ENCODE results near the gene SPATA20.
A peak's percentile ranks its signal among the peaks of the same experiment; 100 is the strongest.

SPATA20 gene

DNA sequence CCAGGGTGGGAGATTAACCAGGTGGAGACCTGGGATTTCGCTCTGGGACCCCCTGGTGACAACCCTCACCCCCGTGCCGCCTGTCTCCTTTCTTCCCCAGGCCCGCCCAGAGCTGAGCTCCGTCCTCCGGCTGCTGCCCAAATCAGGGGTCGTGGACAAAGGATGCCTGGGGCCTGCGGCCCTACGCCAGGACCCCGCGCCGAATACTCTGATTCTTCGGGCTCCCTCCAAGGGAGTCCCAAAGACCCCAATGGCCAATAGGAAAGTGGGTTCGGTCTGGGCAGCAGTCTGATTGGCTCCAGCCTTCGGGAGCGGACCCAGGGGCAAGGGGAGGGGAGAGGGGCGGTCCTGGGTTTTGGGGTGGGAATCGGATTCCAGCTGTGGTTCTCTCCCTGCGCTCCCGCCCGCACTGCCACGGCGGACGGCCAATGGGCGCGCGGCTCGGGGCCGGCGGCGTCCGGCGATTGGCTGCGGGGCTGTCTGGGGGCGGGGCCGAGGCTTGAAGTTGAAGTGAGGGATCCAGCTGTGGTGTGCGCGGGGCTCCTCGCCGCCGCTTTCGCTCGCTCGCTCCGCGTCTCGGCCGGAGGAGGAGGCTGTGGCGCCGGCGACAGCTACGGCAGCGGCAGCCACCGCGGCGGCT, 13.3 kb downstream of the SPATA20 start, which contains the start of gene CACNA1G:
CACNA1G (plus strand) TSS at position 531 of the 640 bp plus-strand sequence. CDS start 745 bp downstream, outside the sequence.
- peak; percentile 85 for DNase-seq

- DNase-seq: no peak
These were observed 14.2 kb downstream of the SPATA20 start for GRCh38 chr17:50560931-50561745.

GRCh38 chr17:50561746-50562141, 14.8 kb downstream of the SPATA20 start:
- no peak for DNase-seq

GRCh38 chr17:50562242-50563091, 15.5 kb downstream of the SPATA20 start:
- DNase-seq: no peak

- DNase-seq: no peak
These were observed 16.1 kb downstream of the SPATA20 start for GRCh38 chr17:50563092-50563511.

DNA sequence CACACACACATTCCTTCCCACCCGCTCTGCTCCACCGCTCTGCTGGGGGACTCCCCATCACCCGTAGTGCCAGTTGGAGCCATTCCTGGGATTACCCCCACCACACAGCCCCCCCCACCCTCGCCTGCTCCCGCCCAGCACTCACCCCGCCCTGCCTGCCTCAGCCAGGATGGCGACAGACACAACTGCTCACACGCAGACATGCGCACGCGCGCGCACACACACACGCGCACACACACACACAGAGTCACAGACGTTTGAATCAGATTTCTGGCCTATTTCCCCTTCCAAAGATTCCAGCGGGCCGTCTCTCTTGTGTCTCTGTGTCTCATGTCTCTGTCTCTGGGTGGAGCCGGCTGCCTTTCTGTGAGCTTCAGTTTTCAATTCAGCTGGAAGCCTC, 17.9 kb downstream of the SPATA20 start:
- DNase-seq: no peak

- DNase-seq: no peak
These were observed 18.7 kb downstream of the SPATA20 start for GRCh38 chr17:50565402-50566350.

DNA sequence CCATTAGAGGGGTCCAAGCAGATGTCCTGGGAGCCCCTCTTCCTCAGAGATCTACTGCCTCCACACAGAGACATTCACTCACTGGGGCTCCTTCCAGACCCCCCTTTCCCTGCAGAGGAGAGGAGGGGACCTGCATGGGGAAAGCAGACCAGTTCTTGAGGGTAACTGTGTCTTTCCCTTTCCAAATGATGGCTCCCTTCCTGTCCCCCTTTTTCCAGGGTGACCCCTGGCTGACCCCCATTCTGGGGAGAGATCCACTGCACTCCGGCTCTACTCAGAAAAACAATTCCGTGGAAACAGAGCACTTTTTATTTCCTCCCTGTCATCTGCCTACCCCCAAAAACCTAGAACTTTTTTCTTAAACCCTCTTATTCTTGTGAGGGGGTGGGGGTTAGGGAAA, 19.9 kb downstream of the SPATA20 start:
- no peak for DNase-seq

DNA sequence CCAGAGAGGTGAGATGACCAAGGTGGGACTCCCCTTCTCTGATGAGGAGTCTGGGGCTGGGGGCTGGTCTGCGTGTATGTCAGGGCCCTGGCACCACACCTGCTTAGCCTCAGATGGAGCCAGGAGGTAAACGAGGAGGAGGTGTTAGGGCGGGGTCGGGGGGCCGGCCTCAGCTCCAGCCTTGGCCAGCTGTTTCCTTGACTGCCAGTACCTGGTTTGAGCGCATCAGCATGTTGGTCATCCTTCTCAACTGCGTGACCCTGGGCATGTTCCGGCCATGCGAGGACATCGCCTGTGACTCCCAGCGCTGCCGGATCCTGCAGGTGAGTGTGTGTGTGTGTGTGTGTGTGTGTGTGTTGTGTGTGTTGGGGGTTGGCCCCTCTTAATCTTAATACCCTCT, 21.7 kb downstream of the SPATA20 start:
- DNase-seq: no peak

GRCh38 chr17:50569592-50569991, 22.6 kb downstream of the SPATA20 start:
- DNase-seq: no peak

DNA sequence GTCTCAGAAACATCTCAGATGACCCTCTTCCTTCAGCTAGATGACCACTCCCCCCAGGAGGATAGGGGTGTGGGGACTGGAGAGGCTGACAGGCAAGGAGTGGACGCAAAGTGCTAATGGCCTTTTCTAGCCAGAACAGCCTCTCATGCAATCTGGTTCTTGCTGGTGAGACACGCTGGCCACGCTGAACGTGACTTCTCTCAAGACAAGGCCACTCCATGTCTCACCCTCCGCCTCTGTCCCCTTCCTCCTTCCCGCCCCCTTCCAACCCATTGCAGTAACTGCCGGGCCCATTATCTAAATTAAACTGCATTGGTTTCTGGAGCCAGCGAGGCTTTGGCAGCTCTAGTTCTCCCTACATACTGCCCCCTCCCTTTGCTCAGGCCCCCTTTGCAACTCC, 23.1 kb downstream of the SPATA20 start:
- DNase-seq: no peak

DNA sequence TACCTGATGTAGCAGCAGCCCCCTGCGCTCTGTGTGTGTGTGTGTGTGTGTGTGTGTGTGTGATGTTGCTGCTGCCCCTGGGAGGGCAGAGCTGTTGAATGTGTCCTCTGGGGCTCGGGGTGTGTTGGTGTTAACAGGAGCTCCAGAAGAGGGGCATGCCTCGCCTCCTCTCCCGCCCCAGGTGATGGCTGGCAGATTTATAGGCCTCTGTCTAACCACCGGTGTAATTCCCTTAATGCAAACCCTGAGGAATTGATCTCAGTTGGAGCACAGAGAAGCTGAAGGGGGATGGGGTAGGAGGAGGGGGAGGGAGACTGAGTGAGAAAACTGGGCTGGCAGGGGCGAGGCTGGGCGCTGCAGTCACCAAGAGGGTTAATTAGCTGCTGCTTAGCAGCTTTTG, 23.6 kb downstream of the SPATA20 start:
- no peak for DNase-seq

DNA sequence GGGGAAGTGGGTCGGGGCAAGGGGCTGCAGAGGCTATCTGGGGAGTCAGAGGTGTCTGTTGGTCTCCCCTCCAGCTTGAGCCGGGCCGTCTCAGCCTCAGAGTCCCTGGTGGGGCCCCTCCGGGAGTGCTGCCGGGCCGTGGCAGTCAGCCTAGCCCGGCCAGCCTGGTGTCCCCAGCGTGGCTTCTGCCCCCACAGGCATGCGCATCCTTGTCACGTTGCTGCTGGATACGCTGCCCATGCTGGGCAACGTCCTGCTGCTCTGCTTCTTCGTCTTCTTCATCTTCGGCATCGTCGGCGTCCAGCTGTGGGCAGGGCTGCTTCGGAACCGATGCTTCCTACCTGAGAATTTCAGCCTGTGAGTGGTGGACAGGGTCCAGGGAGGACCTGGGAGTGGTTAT, 24.7 kb downstream of the SPATA20 start:
- no peak for DNase-seq

- DNase-seq: no peak
These were observed 25.6 kb downstream of the SPATA20 start for GRCh38 chr17:50572541-50572940.

DNA sequence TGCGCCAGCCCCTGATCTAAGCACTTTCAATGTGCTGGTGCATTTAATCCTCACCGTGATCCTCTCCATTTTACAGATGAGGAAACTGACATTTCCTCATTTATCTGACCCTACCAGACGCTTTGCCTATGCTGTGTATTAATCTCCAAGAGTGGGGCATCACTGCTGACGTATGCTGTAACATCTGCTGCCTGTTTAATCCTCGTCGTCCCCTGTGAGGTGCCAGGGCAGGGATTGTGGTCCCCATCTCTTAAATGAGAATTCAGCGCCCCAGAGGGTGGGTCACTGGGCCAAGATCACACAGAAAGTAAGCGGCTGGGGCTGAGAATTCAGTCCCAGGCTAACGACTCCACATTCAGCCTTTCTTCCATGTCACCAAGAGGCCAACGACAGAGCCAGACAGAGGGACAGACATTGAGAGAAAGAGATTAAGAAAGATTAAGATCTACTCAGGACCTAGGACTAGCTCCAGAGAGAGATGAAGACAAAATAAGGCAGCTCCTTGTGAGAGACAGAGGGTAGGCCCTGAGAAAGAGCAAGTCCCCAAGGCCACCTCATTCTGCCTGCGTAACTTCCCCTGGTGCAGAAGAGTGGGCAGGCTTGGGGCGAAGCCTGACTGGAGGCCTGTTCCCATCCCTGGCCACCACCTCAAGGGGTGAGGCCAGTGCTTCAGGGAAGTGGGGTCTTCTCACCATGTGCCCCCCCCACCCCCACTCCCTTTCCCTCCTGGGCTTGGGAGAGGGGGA, 27.1 kb downstream of the SPATA20 start:
- no peak for DNase-seq

DNA sequence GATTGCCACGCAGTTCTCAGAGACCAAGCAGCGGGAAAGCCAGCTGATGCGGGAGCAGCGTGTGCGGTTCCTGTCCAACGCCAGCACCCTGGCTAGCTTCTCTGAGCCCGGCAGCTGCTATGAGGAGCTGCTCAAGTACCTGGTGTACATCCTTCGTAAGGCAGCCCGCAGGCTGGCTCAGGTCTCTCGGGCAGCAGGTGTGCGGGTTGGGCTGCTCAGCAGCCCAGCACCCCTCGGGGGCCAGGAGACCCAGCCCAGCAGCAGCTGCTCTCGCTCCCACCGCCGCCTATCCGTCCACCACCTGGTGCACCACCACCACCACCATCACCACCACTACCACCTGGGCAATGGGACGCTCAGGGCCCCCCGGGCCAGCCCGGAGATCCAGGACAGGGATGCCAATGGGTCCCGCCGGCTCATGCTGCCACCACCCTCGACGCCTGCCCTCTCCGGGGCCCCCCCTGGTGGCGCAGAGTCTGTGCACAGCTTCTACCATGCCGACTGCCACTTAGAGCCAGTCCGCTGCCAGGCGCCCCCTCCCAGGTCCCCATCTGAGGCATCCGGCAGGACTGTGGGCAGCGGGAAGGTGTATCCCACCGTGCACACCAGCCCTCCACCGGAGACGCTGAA, 28.7 kb downstream of the SPATA20 start:
- DNase-seq: no peak

- no peak for DNase-seq
These were observed 29.9 kb downstream of the SPATA20 start for GRCh38 chr17:50576864-50577263.

- DNase-seq: no peak
These were observed 30.5 kb downstream of the SPATA20 start for GRCh38 chr17:50577451-50577954.

DNA sequence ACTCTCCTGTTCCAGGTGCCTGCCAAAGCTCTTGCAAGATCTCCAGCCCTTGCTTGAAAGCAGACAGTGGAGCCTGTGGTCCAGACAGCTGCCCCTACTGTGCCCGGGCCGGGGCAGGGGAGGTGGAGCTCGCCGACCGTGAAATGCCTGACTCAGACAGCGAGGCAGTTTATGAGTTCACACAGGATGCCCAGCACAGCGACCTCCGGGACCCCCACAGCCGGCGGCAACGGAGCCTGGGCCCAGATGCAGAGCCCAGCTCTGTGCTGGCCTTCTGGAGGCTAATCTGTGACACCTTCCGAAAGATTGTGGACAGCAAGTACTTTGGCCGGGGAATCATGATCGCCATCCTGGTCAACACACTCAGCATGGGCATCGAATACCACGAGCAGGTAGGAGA, 31.2 kb downstream of the SPATA20 start:
- DNase-seq: no peak

- DNase-seq: no peak
These were observed 32.4 kb downstream of the SPATA20 start for GRCh38 chr17:50579399-50579798.

GRCh38 chr17:50580646-50581045, 33.7 kb downstream of the SPATA20 start:
- DNase-seq: no peak
